Right cardiac atrium (tissue), 5 donors: ENCODE results near the gene RYR2. TPM values are rescaled to one million over a fixed set of nuclear protein-coding genes. Genes with fewer than 3 reads are reported as not detected.

Source experiments
- ATAC-seq, 2 donors: fragments of 200-7000 bp; cut with Tn5 transposase; one replicate each; pipeline versions ENCODE4 v1.8.0 to v1.9.1; 2020; ENCODE audit warnings: moderate library complexity in 2 of 2, mild to moderate bottlenecking in 1 of 2
- DNase-seq, 3 donors: peaks; one replicate each; pipeline ENCODE4 v3.0.0-alpha.2; 2020
- H3K27ac ChIP-seq: one replicate; pipeline ENCODE4 v1.5.1; 2013; ENCODE audit warnings: mild to moderate bottlenecking, low read length, control low read depth, moderate library complexity
- H3K27me3 ChIP-seq: one replicate; pipeline ENCODE4 v1.6.1; 2013; ENCODE audit not compliant: control insufficient read depth, insufficient read depth
- H3K4me1 ChIP-seq: one replicate; pipeline ENCODE4 v1.6.1; 2013; ENCODE audit warnings: low read length; ENCODE audit not compliant: control insufficient read depth, insufficient read depth
- H3K4me3 ChIP-seq: one replicate; pipeline ENCODE4 v1.5.1; 2013; ENCODE audit warnings: low read length, control low read depth
- H3K9me3 ChIP-seq: one replicate; pipeline ENCODE4 v1.6.1; 2013; ENCODE audit warnings: low read length; ENCODE audit not compliant: control insufficient read depth
- WGBS: extraction: QIAGEN DNeasy Blood & Tissue Kit; methylation state at CpG from one replicate; pipeline ENCODE4 v1.1.7; 2013; 5-methylcytosine and 5-hydroxymethylcytosine counted together
- intact Hi-C, 4 donors: fragments of 100-400 bp; cut with DNase I; formaldehyde crosslinking; loops; one replicate each; pipeline versions ENCODE4 v1.11.0 to v1.14.0; 2022 to 2023
- polyA plus RNA-seq: library from polyadenylated mRNA; stranded (reverse); fragments of 200-250 nt; gene quantifications from one replicate; pipeline ENCODE4 v1.2.3, GENCODE V29; 2013
- total RNA-seq, 4 donors: library from RNA; stranded (reverse); fragmentation: NEBNext Ultra II Directional; extraction: Animal tissue kit (Norgen Biotek cat#: 25700); gene quantifications; one replicate each; pipeline ENCODE4 v1.2.1, GENCODE V29; 2021
- donor health status: healthy with polysubstance abuse.
- donor health status: DM: no; HTN: yes; CAD: no.
- donor health status: DM: no; HTN: no; CAD: no.
- donor health status: DM: no; HTN: yes; CAD: no; lungs with severe emphysema.
- donor health status: DM: yes; HTN: yes; CAD: no.

The RYR2 gene
- total and polyA plus RNA-seq, 5 donors = 166 to 716 (median 487) TPM

GRCh38 chr1:237492359-237492758 lies 450.4 kb downstream of the RYR2 start:
- WGBS = 57% methylated on average over 1 of the region's 1 CpG
- Histone ChIP-seq H3K27ac (no peak overlapping the region), H3K9me3 (no peaks in the 10 kb centered on the region), H3K27me3 (no peaks in the 10 kb centered on the region), H3K4me3 (no peak overlapping the region), H3K4me1 (no peaks in the 10 kb centered on the region)
- intact Hi-C loops = no loop called here
- no peak for ATAC-seq
- DNase-seq = no peak

GRCh38 chr1:237500566-237500965 lies 458.6 kb downstream of the RYR2 start:
- DNase-seq (no peak), ATAC-seq (no peak)
- 76% methylated on average over 6 of the region's 6 CpGs for WGBS
- H3K27ac ChIP-seq = no peak overlapping the region
- no peaks in the 10 kb centered on the region for H3K27me3 ChIP-seq
- intact Hi-C loops = no loop called here
- no peaks in the 10 kb centered on the region for H3K9me3 ChIP-seq
- no peak overlapping the region for H3K4me3 ChIP-seq
- peaks cover 2% of the 10 kb centered on the region for H3K4me1 ChIP-seq

- Histone ChIP-seq H3K27ac (no peak overlapping the region), H3K27me3 (no peaks in the 10 kb centered on the region), H3K4me3 (no peak overlapping the region), H3K9me3 (no peaks in the 10 kb centered on the region), H3K4me1 (peaks cover 2% of the 10 kb centered on the region)
- intact Hi-C loops = no loop called here
- DNase-seq = no peak
- 78% methylated on average over 8 of the region's 8 CpGs for WGBS
- ATAC-seq = peak in 1 of 2 donors; percentile 39
Measured at GRCh38 chr1:237503292-237503691, 461.3 kb downstream of the RYR2 start.

GRCh38 chr1:237507005-237507404 lies 465.0 kb downstream of the RYR2 start:
- DNase-seq (no peak), ATAC-seq (no peak)
- intact Hi-C loops = no loop called here
- H3K4me1 ChIP-seq = peaks cover 2% of the 10 kb centered on the region
- H3K4me3 ChIP-seq = no peak overlapping the region
- WGBS = 92% methylated on average over 2 of the region's 2 CpGs
- H3K27me3 ChIP-seq = no peaks in the 10 kb centered on the region
- H3K27ac ChIP-seq = no peak overlapping the region
- no peaks in the 10 kb centered on the region for H3K9me3 ChIP-seq

- ATAC-seq (peak in 1 of 2 donors; percentile 36), DNase-seq (no peak)
- H3K4me3 ChIP-seq = no peak overlapping the region
- intact Hi-C loops = no loop called here
- H3K27ac ChIP-seq = no peak overlapping the region
- 74% methylated on average over 2 of the region's 2 CpGs for WGBS
- H3K4me1 ChIP-seq = no peaks in the 10 kb centered on the region
- H3K27me3 ChIP-seq = no peaks in the 10 kb centered on the region
- no peaks in the 10 kb centered on the region for H3K9me3 ChIP-seq
Measured at GRCh38 chr1:237509748-237510147, 467.8 kb downstream of the RYR2 start.

- Histone ChIP-seq H3K9me3 (no peaks in the 10 kb centered on the region), H3K4me1 (no peaks in the 10 kb centered on the region), H3K27ac (no peak overlapping the region), H3K27me3 (no peaks in the 10 kb centered on the region), H3K4me3 (no peak overlapping the region)
- intact Hi-C loops = no loop called here
- WGBS = 87% methylated on average over 3 of the region's 3 CpGs
- DNase-seq (no peak), ATAC-seq (no peak)
Measured at GRCh38 chr1:237525102-237525501, 483.1 kb downstream of the RYR2 start.

- no peak overlapping the region for H3K27ac ChIP-seq
- H3K4me1 ChIP-seq = no peaks in the 10 kb centered on the region
- H3K4me3 ChIP-seq = no peak overlapping the region
- no peaks in the 10 kb centered on the region for H3K9me3 ChIP-seq
- no peak for DNase-seq
- 82% methylated on average over 4 of the region's 4 CpGs for WGBS
- peak in 1 of 2 donors; percentile 33 for ATAC-seq
- H3K27me3 ChIP-seq = no peaks in the 10 kb centered on the region
- intact Hi-C loops = no loop called here
Measured at GRCh38 chr1:237527761-237528160, 485.8 kb downstream of the RYR2 start.

- no peak overlapping the region for H3K4me3 ChIP-seq
- 57% methylated on average over 2 of the region's 2 CpGs for WGBS
- intact Hi-C loops = no loop called here
- H3K9me3 ChIP-seq = no peaks in the 10 kb centered on the region
- H3K27ac ChIP-seq = no peak overlapping the region
- ATAC-seq (no peak), DNase-seq (no peak)
- no peaks in the 10 kb centered on the region for H3K27me3 ChIP-seq
- H3K4me1 ChIP-seq = no peaks in the 10 kb centered on the region
Measured at GRCh38 chr1:237528545-237528944, 486.6 kb downstream of the RYR2 start.

GRCh38 chr1:237539055-237539454 lies 497.1 kb downstream of the RYR2 start:
- no peak overlapping the region for H3K27ac ChIP-seq
- H3K4me1 ChIP-seq = no peaks in the 10 kb centered on the region
- DNase-seq (no peak), ATAC-seq (no peak)
- H3K27me3 ChIP-seq = no peaks in the 10 kb centered on the region
- intact Hi-C loops = no loop called here
- H3K4me3 ChIP-seq = no peak overlapping the region
- H3K9me3 ChIP-seq = no peaks in the 10 kb centered on the region
- 91% methylated on average over 2 of the region's 2 CpGs for WGBS

GRCh38 chr1:237542525-237543418 lies 500.8 kb downstream of the RYR2 start:
- H3K27ac ChIP-seq = no peak overlapping the region
- WGBS = 40% methylated on average over 5 of the region's 5 CpGs
- no peak for DNase-seq

GRCh38 chr1:237553078-237553477 lies 511.1 kb downstream of the RYR2 start:
- peaks cover 1% of the 10 kb centered on the region for H3K4me1 ChIP-seq
- ATAC-seq (no peak), DNase-seq (no peak)
- H3K27ac ChIP-seq = no peak overlapping the region
- no peaks in the 10 kb centered on the region for H3K9me3 ChIP-seq
- no peaks in the 10 kb centered on the region for H3K27me3 ChIP-seq
- 91% methylated on average over 1 of the region's 1 CpG for WGBS
- H3K4me3 ChIP-seq = no peak overlapping the region
- intact Hi-C loops = no loop called here

More at GRCh38 chr1:237542525-237543418, 500.8 kb downstream of the RYR2 start:
- intact Hi-C loops = no loop called here
- Histone ChIP-seq H3K4me1 (no peaks in the 10 kb centered on the region), H3K4me3 (no peak overlapping the region), H3K27me3 (no peaks in the 10 kb centered on the region), H3K9me3 (no peaks in the 10 kb centered on the region)
- ATAC-seq = peak; percentile 59 to 70
